ENCODE results near the gene FBXO10.

DNA sequence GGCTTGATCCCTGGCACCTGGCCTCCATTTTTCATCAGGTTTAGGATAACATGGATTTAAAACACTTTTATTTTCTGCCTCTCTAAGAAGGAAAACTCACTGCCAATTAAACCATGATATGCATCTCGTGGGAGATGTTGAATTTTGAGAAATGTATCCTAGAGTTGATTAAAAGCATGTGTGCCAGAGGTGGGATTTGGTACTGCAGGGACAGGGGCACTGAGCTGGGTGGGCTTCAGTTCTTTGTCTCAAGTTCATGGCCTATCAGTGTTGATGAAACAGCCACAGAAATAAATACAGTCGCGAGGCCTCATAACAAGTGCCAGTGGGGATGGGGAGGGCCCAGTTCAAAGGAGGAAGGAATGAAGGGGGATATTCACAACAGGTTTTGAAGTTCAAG, 55.5 kb downstream of the FBXO10 start:
- TF ChIP-seq, protein P1, sequence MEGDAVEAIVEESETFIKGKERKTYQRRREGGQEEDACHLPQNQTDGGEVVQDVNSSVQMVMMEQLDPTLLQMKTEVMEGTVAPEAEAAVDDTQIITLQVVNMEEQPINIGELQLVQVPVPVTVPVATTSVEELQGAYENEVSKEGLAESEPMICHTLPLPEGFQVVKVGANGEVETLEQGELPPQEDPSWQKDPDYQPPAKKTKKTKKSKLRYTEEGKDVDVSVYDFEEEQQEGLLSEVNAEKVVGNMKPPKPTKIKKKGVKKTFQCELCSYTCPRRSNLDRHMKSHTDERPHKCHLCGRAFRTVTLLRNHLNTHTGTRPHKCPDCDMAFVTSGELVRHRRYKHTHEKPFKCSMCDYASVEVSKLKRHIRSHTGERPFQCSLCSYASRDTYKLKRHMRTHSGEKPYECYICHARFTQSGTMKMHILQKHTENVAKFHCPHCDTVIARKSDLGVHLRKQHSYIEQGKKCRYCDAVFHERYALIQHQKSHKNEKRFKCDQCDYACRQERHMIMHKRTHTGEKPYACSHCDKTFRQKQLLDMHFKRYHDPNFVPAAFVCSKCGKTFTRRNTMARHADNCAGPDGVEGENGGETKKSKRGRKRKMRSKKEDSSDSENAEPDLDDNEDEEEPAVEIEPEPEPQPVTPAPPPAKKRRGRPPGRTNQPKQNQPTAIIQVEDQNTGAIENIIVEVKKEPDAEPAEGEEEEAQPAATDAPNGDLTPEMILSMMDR (IDR thresholded peaks at IDR 0.05) = no peak
- no peak for TF ChIP-seq EP300 (IDR thresholded peaks at IDR 0.05)

Data from tibial nerve (tissue), 4 donors.